ENCODE measurements around the gene CLDN3.

CLDN3 gene

GRCh38 chr7:73735528-73735905, 34.6 kb downstream of the CLDN3 start:
- TF ChIP-seq, protein P1, sequence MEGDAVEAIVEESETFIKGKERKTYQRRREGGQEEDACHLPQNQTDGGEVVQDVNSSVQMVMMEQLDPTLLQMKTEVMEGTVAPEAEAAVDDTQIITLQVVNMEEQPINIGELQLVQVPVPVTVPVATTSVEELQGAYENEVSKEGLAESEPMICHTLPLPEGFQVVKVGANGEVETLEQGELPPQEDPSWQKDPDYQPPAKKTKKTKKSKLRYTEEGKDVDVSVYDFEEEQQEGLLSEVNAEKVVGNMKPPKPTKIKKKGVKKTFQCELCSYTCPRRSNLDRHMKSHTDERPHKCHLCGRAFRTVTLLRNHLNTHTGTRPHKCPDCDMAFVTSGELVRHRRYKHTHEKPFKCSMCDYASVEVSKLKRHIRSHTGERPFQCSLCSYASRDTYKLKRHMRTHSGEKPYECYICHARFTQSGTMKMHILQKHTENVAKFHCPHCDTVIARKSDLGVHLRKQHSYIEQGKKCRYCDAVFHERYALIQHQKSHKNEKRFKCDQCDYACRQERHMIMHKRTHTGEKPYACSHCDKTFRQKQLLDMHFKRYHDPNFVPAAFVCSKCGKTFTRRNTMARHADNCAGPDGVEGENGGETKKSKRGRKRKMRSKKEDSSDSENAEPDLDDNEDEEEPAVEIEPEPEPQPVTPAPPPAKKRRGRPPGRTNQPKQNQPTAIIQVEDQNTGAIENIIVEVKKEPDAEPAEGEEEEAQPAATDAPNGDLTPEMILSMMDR (IDR thresholded peaks at IDR 0.05; ENCODE audit: unreplicated experiment in 3 of 3): no peak
- Mint-ChIP-seq H3K27ac (no peak overlapping the region), H3K4me3 (peak overlapping the region in 1 of 3 experiments; percentile 34), H3K27me3 (ENCODE audit: low read depth) (no peaks in the 10 kb centered on the region), H3K4me1 (no peaks in the 10 kb centered on the region), H3K36me3 (ENCODE audit: low read depth) (no peaks in the 10 kb centered on the region), H3K9me3 (no peaks in the 10 kb centered on the region)

DNA sequence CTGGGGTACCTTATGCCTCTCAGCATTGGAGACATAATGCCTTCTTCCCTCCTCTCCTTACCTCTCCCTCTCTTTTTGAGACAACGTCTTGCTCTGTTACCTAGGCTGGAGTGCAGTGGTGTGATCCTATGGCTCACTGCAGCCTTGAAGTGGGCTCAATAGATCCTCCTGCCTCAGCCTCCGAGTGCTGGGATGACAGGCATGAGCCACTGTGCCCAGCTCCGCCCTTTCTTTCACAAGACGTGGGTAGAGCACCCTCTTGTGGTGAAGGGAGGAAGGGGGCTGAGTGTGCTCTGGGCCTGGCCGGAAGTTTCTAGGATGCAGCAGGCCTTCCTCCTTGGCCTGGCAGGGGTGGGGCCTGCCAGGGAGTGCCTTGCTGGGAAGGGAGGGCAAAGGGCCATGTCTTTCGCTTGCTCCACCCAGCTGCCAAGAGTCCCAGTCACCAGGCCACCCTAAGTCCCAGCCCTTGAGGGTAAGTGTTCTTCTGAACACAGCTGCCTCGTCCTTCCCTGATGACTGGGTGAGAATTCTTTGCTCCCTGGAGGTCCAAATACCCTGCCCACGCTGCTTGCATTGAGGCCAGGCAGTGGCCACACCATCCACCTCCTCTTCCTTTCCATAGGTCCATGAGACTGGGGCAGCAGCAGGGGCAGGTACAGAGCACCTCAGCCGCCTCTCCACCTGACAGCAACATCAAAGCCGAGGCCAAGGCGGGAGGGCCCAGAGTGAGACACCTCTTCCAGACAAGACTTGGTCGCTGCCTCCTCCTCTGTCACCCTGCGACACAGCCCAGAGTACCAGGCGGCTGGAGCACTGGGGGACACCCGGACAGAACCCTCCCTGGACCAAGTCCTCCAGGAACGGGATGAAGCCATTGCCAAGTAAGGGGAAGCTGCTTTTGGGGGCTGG, 35.2 kb downstream of the CLDN3 start:
- H3K4me3 Mint-ChIP-seq: peak overlapping the region in 2 of 3 experiments; percentile 5 to 42
- no peaks in the 10 kb centered on the region for H3K36me3 Mint-ChIP-seq (ENCODE audit: low read depth)
- H3K9me3 Mint-ChIP-seq: no peaks in the 10 kb centered on the region
- no peaks in the 10 kb centered on the region for H3K4me1 Mint-ChIP-seq
- H3K27me3 Mint-ChIP-seq (ENCODE audit: low read depth): no peaks in the 10 kb centered on the region
- H3K27ac Mint-ChIP-seq: peak overlapping the region in 1 of 3 experiments; percentile 0
- TF ChIP-seq, protein P1 (IDR thresholded peaks at IDR 0.05; ENCODE audit: unreplicated experiment in 3 of 3): peak; percentile 48 to 67 (median 58)

- Mint-ChIP-seq H3K36me3 (ENCODE audit: low read depth) (no peaks in the 10 kb centered on the region), H3K27me3 (ENCODE audit: low read depth) (no peaks in the 10 kb centered on the region), H3K4me3 (no peak overlapping the region), H3K9me3 (no peaks in the 10 kb centered on the region), H3K4me1 (no peaks in the 10 kb centered on the region), H3K27ac (no peak overlapping the region)
- TF ChIP-seq, protein P1 (IDR thresholded peaks at IDR 0.05; ENCODE audit: unreplicated experiment in 3 of 3): no peak
These were observed 37.7 kb downstream of the CLDN3 start for GRCh38 chr7:73732397-73732796.

- Mint-ChIP-seq H3K9me3 (no peaks in the 10 kb centered on the region), H3K4me1 (no peaks in the 10 kb centered on the region), H3K36me3 (ENCODE audit: low read depth) (no peaks in the 10 kb centered on the region), H3K27me3 (ENCODE audit: low read depth) (no peaks in the 10 kb centered on the region), H3K4me3 (no peak overlapping the region), H3K27ac (no peak overlapping the region)
- TF ChIP-seq, protein P1 (IDR thresholded peaks at IDR 0.05; ENCODE audit: unreplicated experiment in 3 of 3): no peak
These were observed 39.6 kb downstream of the CLDN3 start for GRCh38 chr7:73730485-73730884.

DNA sequence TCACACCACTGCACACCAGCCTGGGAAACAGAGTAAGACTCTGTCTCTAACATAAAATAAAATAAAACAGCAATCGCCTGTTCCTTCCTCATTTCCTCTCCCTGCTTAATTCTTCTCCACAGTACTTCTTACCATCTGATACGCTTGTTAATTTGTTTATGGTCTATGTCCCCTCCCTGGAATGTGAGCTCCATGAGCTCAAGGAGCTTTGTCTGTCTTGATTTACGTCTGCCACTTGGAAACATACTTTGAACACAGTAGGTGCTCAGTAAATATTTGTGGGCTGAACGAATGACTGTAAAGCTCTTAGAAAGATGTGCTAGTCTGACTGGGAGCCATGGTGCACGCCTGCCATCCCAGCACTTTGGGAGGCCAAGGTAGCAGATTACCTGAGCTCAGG, 41.5 kb downstream of the CLDN3 start:
- Mint-ChIP-seq H3K27me3 (ENCODE audit: low read depth) (no peaks in the 10 kb centered on the region), H3K9me3 (no peaks in the 10 kb centered on the region), H3K4me3 (no peak overlapping the region), H3K4me1 (no peaks in the 10 kb centered on the region), H3K36me3 (ENCODE audit: low read depth) (no peaks in the 10 kb centered on the region), H3K27ac (no peak overlapping the region)
- TF ChIP-seq, protein P1 (IDR thresholded peaks at IDR 0.05; ENCODE audit: unreplicated experiment in 3 of 3): no peak

DNA sequence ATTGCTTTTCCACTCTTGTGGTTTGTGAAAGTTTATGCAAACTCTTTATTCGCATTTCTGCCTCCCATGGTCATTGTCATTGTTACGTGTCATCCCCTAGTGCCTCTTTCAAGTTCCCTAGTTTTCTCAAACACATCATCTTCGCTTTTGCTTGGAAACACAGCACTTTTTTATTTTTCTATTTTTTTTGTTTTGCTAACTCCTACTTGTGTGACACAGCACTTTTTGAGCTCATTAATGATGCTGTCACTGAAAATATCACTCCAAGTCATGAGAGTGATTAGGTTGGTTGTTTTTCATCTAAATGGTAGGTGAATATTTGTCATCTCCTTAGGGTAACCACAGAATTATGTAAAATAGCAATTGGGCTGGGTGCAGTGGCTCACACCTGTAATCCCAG, 42.1 kb downstream of the CLDN3 start:
- Mint-ChIP-seq H3K27ac (no peak overlapping the region), H3K36me3 (ENCODE audit: low read depth) (no peaks in the 10 kb centered on the region), H3K27me3 (ENCODE audit: low read depth) (no peaks in the 10 kb centered on the region)

More for the DNA sequence above, 42.1 kb downstream of the CLDN3 start:
- TF ChIP-seq, protein P1 (IDR thresholded peaks at IDR 0.05; ENCODE audit: unreplicated experiment in 3 of 3): no peak
- H3K4me3 Mint-ChIP-seq: no peak overlapping the region
- no peaks in the 10 kb centered on the region for H3K4me1 Mint-ChIP-seq
- no peaks in the 10 kb centered on the region for H3K9me3 Mint-ChIP-seq

All from nephron (organoid).